B cell (primary cell): Measurements from ENCODE around the gene BCL2.

ENCODE experiments used
- CTCF ChIP-seq: fragments of 200-600 bp; IDR thresholded peaks from one replicate; pipeline ENCODE4 v1.8.0; 2022; ENCODE audit warnings: antibody characterized with exemption, mild to moderate bottlenecking
- EZH2 ChIP-seq: IDR thresholded peaks from 2 replicates; pipeline ENCODE4 v1.6.1; 2012; ENCODE audit warnings: borderline replicate concordance, low read depth, mild to moderate bottlenecking, moderate library complexity, low read length; ENCODE audit not compliant: insufficient read depth, poor library complexity, severe bottlenecking

- TF ChIP-seq CTCF, result no peak
- no peak for TF ChIP-seq EZH2
Measured at GRCh38 chr18:63178971-63179370, 140.6 kb downstream of the BCL2 start.
